ENCODE data around the gene METTL25.

METTL25 gene, protein sequence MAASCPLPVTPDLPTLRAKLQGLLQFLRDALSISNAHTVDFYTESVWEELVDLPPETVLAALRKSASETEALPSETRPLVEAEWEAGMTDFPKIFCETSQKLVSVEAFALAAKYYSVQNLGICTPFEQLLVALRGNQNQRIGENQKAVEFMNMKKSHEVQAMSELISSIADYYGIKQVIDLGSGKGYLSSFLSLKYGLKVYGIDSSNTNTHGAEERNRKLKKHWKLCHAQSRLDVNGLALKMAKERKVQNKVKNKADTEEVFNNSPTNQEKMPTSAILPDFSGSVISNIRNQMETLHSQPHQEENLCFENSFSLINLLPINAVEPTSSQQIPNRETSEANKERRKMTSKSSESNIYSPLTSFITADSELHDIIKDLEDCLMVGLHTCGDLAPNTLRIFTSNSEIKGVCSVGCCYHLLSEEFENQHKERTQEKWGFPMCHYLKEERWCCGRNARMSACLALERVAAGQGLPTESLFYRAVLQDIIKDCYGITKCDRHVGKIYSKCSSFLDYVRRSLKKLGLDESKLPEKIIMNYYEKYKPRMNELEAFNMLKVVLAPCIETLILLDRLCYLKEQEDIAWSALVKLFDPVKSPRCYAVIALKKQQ

DNA sequence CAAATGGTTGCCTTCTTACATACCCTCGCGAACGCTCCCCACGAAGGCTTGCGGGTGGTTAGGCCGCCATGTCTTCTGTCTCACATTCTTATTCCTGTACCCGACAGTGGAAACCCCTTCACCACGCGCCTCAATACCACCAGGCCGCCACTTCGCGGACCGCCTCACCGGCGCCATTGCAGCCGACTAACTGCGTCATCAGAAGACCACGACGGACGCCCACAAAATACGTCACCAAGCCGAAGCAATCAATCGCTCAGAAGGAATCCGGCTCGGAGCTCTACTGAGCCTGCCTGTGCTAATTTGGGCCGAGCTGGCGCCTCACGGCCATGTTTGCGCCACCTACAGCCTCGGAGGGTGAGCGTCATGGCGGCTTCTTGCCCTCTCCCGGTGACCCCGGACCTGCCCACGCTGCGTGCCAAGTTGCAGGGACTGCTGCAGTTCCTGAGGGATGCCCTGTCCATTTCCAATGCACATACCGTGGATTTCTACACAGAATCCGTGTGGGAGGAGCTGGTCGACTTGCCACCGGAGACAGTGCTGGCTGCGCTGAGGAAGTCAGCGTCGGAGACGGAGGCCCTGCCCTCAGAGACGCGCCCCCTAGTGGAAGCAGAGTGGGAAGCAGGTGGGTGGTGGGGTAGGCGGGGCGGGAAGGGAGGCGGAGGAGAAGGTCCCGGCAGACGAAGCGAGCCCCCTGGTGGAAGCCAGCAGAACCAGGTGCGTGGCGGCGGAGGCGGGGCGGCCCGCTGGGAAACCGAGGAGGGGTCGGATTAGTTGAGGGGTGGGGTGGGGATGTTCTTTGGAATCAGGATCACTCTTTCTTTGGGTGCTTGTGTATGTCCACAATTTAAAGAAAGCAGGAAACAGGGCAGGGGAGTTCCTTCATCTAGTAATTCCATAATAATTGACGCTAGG, at the start of gene METTL25, which contains the start of gene CCDC59:
METTL25 (plus strand) TSS at position 330 of the 915 bp plus-strand sequence; CDS start at position 367, 37 bp downstream.
CCDC59 (minus strand) TSS at position 188 of the 915 bp plus-strand sequence; CDS start at position 177, 11 bp downstream.
- TF ChIP-seq, protein P1, sequence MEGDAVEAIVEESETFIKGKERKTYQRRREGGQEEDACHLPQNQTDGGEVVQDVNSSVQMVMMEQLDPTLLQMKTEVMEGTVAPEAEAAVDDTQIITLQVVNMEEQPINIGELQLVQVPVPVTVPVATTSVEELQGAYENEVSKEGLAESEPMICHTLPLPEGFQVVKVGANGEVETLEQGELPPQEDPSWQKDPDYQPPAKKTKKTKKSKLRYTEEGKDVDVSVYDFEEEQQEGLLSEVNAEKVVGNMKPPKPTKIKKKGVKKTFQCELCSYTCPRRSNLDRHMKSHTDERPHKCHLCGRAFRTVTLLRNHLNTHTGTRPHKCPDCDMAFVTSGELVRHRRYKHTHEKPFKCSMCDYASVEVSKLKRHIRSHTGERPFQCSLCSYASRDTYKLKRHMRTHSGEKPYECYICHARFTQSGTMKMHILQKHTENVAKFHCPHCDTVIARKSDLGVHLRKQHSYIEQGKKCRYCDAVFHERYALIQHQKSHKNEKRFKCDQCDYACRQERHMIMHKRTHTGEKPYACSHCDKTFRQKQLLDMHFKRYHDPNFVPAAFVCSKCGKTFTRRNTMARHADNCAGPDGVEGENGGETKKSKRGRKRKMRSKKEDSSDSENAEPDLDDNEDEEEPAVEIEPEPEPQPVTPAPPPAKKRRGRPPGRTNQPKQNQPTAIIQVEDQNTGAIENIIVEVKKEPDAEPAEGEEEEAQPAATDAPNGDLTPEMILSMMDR (IDR thresholded peaks at IDR 0.05; ENCODE audit: low read depth, low read length), result peak; percentile 94
- TF ChIP-seq EZH2phosphoT487 (IDR thresholded peaks at IDR 0.05; ENCODE audit: low read depth), result no peak
- Histone ChIP-seq H3K9me3 (ENCODE audit: insufficient read depth, low read length) (no peaks in the 10 kb centered on the region), H3K36me3 (replicated peaks; ENCODE audit: low read depth, low read length) (peaks cover 18% of the 10 kb centered on the region), H3K9ac (ENCODE audit: low read length) (peak within 1 kb of the TSS; percentile 94), H4K20me1 (ENCODE audit: insufficient read depth, low read length) (no peaks in the 10 kb centered on the region), H3K27ac (ENCODE audit: low read length) (peak within 1 kb of the TSS; percentile 85), H3K4me2 (ENCODE audit: low read length) (peak within 1 kb of the TSS; percentile 90), H3K4me3 (ENCODE audit: low read length) (peak within 1 kb of the TSS; percentile 96), H3K79me2 (ENCODE audit: low read length) (peaks cover 56% of the 10 kb centered on the region), H3K4me1 (ENCODE audit: low read length) (peaks cover 32% of the 10 kb centered on the region), H3K27me3 (ENCODE audit: low read depth, low read length) (no peaks in the 10 kb centered on the region), H2AFZ (ENCODE audit: low read depth, low read length) (peak within 1 kb of the TSS; percentile 98)

DNA sequence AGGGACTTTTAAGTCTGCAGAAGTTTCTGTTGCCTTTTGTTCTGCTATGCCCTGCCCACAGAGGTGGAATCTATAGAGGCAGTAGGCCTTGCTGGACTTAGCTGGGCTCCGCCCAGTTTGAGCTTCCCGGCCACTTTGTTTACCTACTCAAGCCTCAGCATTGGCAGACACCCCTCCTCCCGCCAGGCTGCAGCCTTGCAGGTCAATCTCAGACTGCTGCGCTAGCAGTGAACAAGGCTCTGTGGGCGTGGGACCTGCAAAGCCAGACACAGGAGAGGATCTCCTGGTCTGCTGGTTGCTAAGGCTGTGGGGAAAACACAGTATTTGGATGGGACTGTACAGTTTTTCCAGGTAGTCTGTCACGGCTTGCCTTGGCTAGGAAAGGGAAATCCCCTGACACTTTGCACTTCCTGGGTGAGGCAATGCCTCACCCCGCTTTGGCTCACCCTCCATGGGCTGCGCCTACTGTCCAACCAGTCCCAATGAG, 43.9 kb upstream of the METTL25 start:
- no peak overlapping the region for H3K27ac ChIP-seq (ENCODE audit: low read length)
- H3K9ac ChIP-seq (ENCODE audit: low read length), result no peak overlapping the region
- H3K27me3 ChIP-seq (ENCODE audit: low read depth, low read length), result no peaks in the 10 kb centered on the region
- no peak for TF ChIP-seq EZH2phosphoT487 (IDR thresholded peaks at IDR 0.05; ENCODE audit: low read depth)
- TF ChIP-seq, protein P1 (IDR thresholded peaks at IDR 0.05; ENCODE audit: low read depth, low read length), result no peak
- no peaks in the 10 kb centered on the region for H3K4me1 ChIP-seq (ENCODE audit: low read length)
- H2AFZ ChIP-seq (ENCODE audit: low read depth, low read length), result no peak overlapping the region
- no peak overlapping the region for H3K4me2 ChIP-seq (ENCODE audit: low read length)
- H4K20me1 ChIP-seq (ENCODE audit: insufficient read depth, low read length), result no peaks in the 10 kb centered on the region
- H3K4me3 ChIP-seq (ENCODE audit: low read length), result no peak overlapping the region
- H3K9me3 ChIP-seq (ENCODE audit: insufficient read depth, low read length), result no peaks in the 10 kb centered on the region
- no peaks in the 10 kb centered on the region for H3K36me3 ChIP-seq (replicated peaks; ENCODE audit: low read depth, low read length)
- H3K79me2 ChIP-seq (ENCODE audit: low read length), result no peaks in the 10 kb centered on the region

DNA sequence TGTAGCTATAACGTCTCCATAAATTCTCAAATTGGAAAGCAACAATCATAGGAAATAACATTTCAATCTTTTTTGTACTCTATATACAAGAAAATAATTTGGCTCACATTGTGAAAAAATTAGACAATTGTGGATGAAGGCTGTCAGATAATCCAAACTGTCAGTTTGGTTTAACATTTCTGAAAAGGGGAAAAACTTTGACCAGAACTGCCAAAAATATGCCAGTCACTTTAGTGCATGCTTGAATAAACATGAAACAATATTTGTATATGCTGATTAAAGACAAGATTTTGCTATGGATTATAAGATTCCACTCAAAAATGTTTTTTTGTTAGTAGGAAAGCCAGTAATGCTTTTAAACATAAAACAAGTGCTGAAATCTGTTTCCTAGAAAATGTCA, 39.1 kb upstream of the METTL25 start:
- Histone ChIP-seq H3K79me2 (ENCODE audit: low read length) (no peaks in the 10 kb centered on the region), H3K27me3 (ENCODE audit: low read depth, low read length) (no peaks in the 10 kb centered on the region), H3K4me3 (ENCODE audit: low read length) (no peak overlapping the region), H3K4me2 (ENCODE audit: low read length) (no peak overlapping the region), H3K36me3 (replicated peaks; ENCODE audit: low read depth, low read length) (no peaks in the 10 kb centered on the region), H3K9ac (ENCODE audit: low read length) (no peak overlapping the region), H3K4me1 (ENCODE audit: low read length) (no peaks in the 10 kb centered on the region), H4K20me1 (ENCODE audit: insufficient read depth, low read length) (no peaks in the 10 kb centered on the region), H3K27ac (ENCODE audit: low read length) (no peak overlapping the region), H2AFZ (ENCODE audit: low read depth, low read length) (no peak overlapping the region), H3K9me3 (ENCODE audit: insufficient read depth, low read length) (no peaks in the 10 kb centered on the region)
- no peak for TF ChIP-seq EZH2phosphoT487 (IDR thresholded peaks at IDR 0.05; ENCODE audit: low read depth)
- TF ChIP-seq, protein P1 (IDR thresholded peaks at IDR 0.05; ENCODE audit: low read depth, low read length), result no peak

All from OCI-LY3 (cell line).